H1 (cell line): ENCODE data around the gene ZDHHC9. TPM values are rescaled to one million over a fixed set of nuclear protein-coding genes. Genes with fewer than 3 reads are reported as not detected.

Source experiments
- CEBPB ChIP-seq: IDR thresholded peaks from 2 replicates; pipeline ENCODE4 v1.6.1; 2012; ENCODE audit warnings: low read depth, low read length
- CTBP2 ChIP-seq: IDR thresholded peaks from 2 replicates; pipeline ENCODE4 v1.7.0; 2011; ENCODE audit warnings: borderline replicate concordance, mild to moderate bottlenecking, moderate library complexity, mixed read lengths, low read length; ENCODE audit not compliant: insufficient read depth, insufficient read length
- RAD21 ChIP-seq, 2 experiments: IDR thresholded peaks in 1 of 2; conservative IDR thresholded peaks in 1 of 2; 2 replicates each; pipeline ENCODE4 v1.6.1; 2011; ENCODE audit warnings: low read depth in 2 of 2, low read length in 2 of 2, improper control_type of control experiment in 1 of 2, inconsistent platforms in 1 of 2, mild to moderate bottlenecking in 1 of 2, moderate library complexity in 1 of 2
- SIX5 ChIP-seq: IDR thresholded peaks from 2 replicates; pipeline ENCODE4 v1.6.1; 2011; ENCODE audit warnings: mild to moderate bottlenecking, low read depth, low read length
- TBP ChIP-seq: IDR thresholded peaks from 2 replicates; pipeline ENCODE4 v1.6.1; 2011; ENCODE audit warnings: low read depth, low read length, improper control_type of control experiment
- polyA plus RNA-seq, 7 experiments: library from polyadenylated mRNA; depleted of rRNA in 3 of 7; stranded (reverse) in 5 of 7; unstranded in 2 of 7; fragments of >200 nt in 5 of 7; fragments of 200-250 nt in 2 of 7; gene quantifications; 1 replicate in 5 of 7; 2 replicates in 1 of 7; 4 replicates in 1 of 7; pipeline versions ENCODE4 v1.2.1 to v1.2.3, GENCODE V29; 2011 to 2013; ENCODE audit warnings: missing spikeins in 2 of 7, mixed read lengths in 2 of 7
- total RNA-seq: library from RNA; stranded (reverse); fragmentation: NEBNext Ultra II Directional; extraction: Animal tissue kit (Norgen Biotek cat#: 25700); gene quantifications from 2 replicates; pipeline ENCODE4 v1.2.1, GENCODE V29; 2021

The ZDHHC9 gene
- total and polyA plus RNA-seq, 2 of the 8 experiments (the other 6 are each of a cell fraction or from before 2014, with no cell fraction given) = 18.1 to 28.3 TPM

GRCh38 chrX:129797251-129797906 lies 46.3 kb downstream of the ZDHHC9 start (continued):
- TF ChIP-seq SIX5 = no peak
- TF ChIP-seq CEBPB = no peak
- TF ChIP-seq RAD21 (IDR thresholded peaks at IDR 0.05 in 1 of 2, conservative IDR thresholded peaks at IDR 0.05 in 1 of 2; ENCODE audit: low read depth in 2 of 2, low read length in 2 of 2) = no peak
- TF ChIP-seq CTBP2 = no peak
- TF ChIP-seq TBP = no peak
